ENCODE measurements around the gene CAPN14.

GRCh38 chr2:31168291-31168690, 49.0 kb downstream of the CAPN14 start:
- TF ChIP-seq CTCF (IDR thresholded peaks at IDR 0.05) (no peak), ZFX (IDR thresholded peaks at IDR 0.05; ENCODE audit: borderline replicate concordance) (no peak)

Measured in 22Rv1 (cell line).